SK-N-SH treated with all-trans-retinoic acid at 6 μM for 48 hours (cell line): ENCODE data around the gene ZNF525.

Experiments used
- ATAC-seq: fragments of 200-7000 bp; cut with Tn5 transposase; 3 replicates; pipeline ENCODE4 v1.9.1; 2020; ENCODE audit warnings: mild to moderate bottlenecking, moderate library complexity
- ARNTL ChIP-seq: fragments of 450-650 bp; formaldehyde crosslinking; IDR thresholded peaks from 2 replicates; pipeline ENCODE4 v1.5.0; 2020; ENCODE audit warnings: low read depth, mild to moderate bottlenecking, moderate library complexity, borderline replicate concordance
- BACH2 ChIP-seq: fragments of 250-450 bp; sonication (Bioruptor Pico); IDR thresholded peaks from 2 replicates; pipeline ENCODE4 v1.9.0; 2021; ENCODE audit warnings: mild to moderate bottlenecking, borderline replicate concordance
- CSDC2 ChIP-seq: fragments of 250-450 bp; sonication (Bioruptor Pico); IDR thresholded peaks from 2 replicates; pipeline ENCODE4 v1.5.0; 2020; ENCODE audit warnings: mild to moderate bottlenecking, moderate library complexity
- CSRNP3 ChIP-seq: fragments of 250-450 bp; sonication (Bioruptor Pico); IDR thresholded peaks from 2 replicates; pipeline ENCODE4 v1.5.1; 2021; ENCODE audit warnings: mild to moderate bottlenecking, moderate library complexity
- ESRRG ChIP-seq: fragments of 250-450 bp; sonication (Bioruptor Pico); IDR thresholded peaks from 2 replicates; pipeline ENCODE4 v1.6.1; 2021; ENCODE audit warnings: mild to moderate bottlenecking
- GLIS3 ChIP-seq: fragments of 250-450 bp; sonication (Bioruptor Pico); IDR thresholded peaks from 2 replicates; pipeline ENCODE4 v1.5.0; 2020; ENCODE audit warnings: mild to moderate bottlenecking, moderate library complexity
- ISL1 ChIP-seq: fragments of 250-450 bp; sonication (Bioruptor Pico); IDR thresholded peaks from 2 replicates; pipeline ENCODE4 v2.1.2; 2022; ENCODE audit warnings: mild to moderate bottlenecking, moderate library complexity
- OSR1 ChIP-seq: fragments of 250-450 bp; sonication (Bioruptor Pico); IDR thresholded peaks from 2 replicates; pipeline ENCODE4 v1.8.0; 2022; ENCODE audit warnings: moderate library complexity, mild to moderate bottlenecking, inconsistent platforms
- PPARA ChIP-seq: fragments of 250-450 bp; sonication (Bioruptor Pico); IDR thresholded peaks from 2 replicates; pipeline ENCODE4 v1.5.0; 2020; ENCODE audit warnings: mild to moderate bottlenecking, borderline replicate concordance
- SNAI2 ChIP-seq: fragments of 250-450 bp; sonication (Bioruptor Pico); IDR thresholded peaks from 2 replicates; pipeline ENCODE4 v1.5.0; 2020; ENCODE audit warnings: mild to moderate bottlenecking, moderate library complexity
- TCF4 ChIP-seq: fragments of 250-450 bp; sonication (Bioruptor Pico); IDR thresholded peaks from 2 replicates; pipeline ENCODE4 v1.8.0; 2021; ENCODE audit warnings: mild to moderate bottlenecking, moderate library complexity, borderline replicate concordance
- TOX ChIP-seq: fragments of 250-450 bp; sonication (Bioruptor Pico); IDR thresholded peaks from 2 replicates; pipeline ENCODE4 v1.8.0; 2021; ENCODE audit warnings: mild to moderate bottlenecking, moderate library complexity, borderline replicate concordance
- TSHZ2 ChIP-seq: fragments of 250-450 bp; sonication (Bioruptor Pico); IDR thresholded peaks from 2 replicates; pipeline ENCODE4 v1.5.0; 2020; ENCODE audit warnings: mild to moderate bottlenecking, moderate library complexity
- ZC3H10 ChIP-seq: fragments of 250-450 bp; sonication (Bioruptor Pico); IDR thresholded peaks from 2 replicates; pipeline ENCODE4 v1.5.1; 2021; ENCODE audit warnings: mild to moderate bottlenecking, moderate library complexity
- ZFP3 ChIP-seq: fragments of 250-450 bp; sonication (Bioruptor Pico); IDR thresholded peaks from 2 replicates; pipeline ENCODE4 v1.5.0; 2020; ENCODE audit warnings: mild to moderate bottlenecking, moderate library complexity
- ZFP30 ChIP-seq: fragments of 450-650 bp; formaldehyde crosslinking; IDR thresholded peaks from 2 replicates; pipeline ENCODE4 v1.5.0; 2022; ENCODE audit warnings: mild to moderate bottlenecking, moderate library complexity
- ZNF565 ChIP-seq: fragments of 450-650 bp; formaldehyde crosslinking; conservative IDR thresholded peaks from 2 replicates; pipeline ENCODE4 v1.5.0; 2020; ENCODE audit warnings: low read depth, mild to moderate bottlenecking, moderate library complexity
- ZNF70 ChIP-seq: fragments of 450-650 bp; formaldehyde crosslinking; IDR thresholded peaks from 2 replicates; pipeline ENCODE4 v1.5.0; 2020; ENCODE audit warnings: mild to moderate bottlenecking, moderate library complexity
- TF ChIP-seq, protein P1 (sequence below): fragments of 250-450 bp; sonication (Bioruptor Pico); IDR thresholded peaks from 2 replicates; pipeline ENCODE4 v1.8.0; 2020; ENCODE audit warnings: mild to moderate bottlenecking, moderate library complexity, borderline replicate concordance
- TF ChIP-seq, protein P2 (sequence below): fragments of 250-450 bp; sonication (Bioruptor Pico); IDR thresholded peaks from 2 replicates; pipeline ENCODE4 v1.5.1; 2020; ENCODE audit warnings: low read depth, mild to moderate bottlenecking, moderate library complexity
- TF ChIP-seq, protein P3 (sequence below): fragments of 250-450 bp; sonication (Bioruptor Pico); IDR thresholded peaks from 2 replicates; pipeline ENCODE4 v1.8.0; 2021; ENCODE audit warnings: low read depth, mild to moderate bottlenecking, moderate library complexity, borderline replicate concordance

Gene ZNF525

GRCh38 chr19:53388904-53389303 is 23.4 kb downstream of the ZNF525 start:
- TF ChIP-seq ZFP3 (CRISPR knock-in tag) (no peak), OSR1 (no peak), PPARA (CRISPR knock-in tag) (no peak), BACH2 (CRISPR knock-in tag) (no peak), ISL1 (CRISPR knock-in tag) (no peak), TOX (CRISPR knock-in tag) (no peak), TCF4 (CRISPR knock-in tag) (no peak), ARNTL (no peak)
- TF ChIP-seq, protein P1, sequence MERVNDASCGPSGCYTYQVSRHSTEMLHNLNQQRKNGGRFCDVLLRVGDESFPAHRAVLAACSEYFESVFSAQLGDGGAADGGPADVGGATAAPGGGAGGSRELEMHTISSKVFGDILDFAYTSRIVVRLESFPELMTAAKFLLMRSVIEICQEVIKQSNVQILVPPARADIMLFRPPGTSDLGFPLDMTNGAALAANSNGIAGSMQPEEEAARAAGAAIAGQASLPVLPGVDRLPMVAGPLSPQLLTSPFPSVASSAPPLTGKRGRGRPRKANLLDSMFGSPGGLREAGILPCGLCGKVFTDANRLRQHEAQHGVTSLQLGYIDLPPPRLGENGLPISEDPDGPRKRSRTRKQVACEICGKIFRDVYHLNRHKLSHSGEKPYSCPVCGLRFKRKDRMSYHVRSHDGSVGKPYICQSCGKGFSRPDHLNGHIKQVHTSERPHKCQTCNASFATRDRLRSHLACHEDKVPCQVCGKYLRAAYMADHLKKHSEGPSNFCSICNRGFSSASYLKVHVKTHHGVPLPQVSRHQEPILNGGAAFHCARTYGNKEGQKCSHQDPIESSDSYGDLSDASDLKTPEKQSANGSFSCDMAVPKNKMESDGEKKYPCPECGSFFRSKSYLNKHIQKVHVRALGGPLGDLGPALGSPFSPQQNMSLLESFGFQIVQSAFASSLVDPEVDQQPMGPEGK = no peak
- no peak for ATAC-seq

- ATAC-seq = no peak
- TF ChIP-seq ZNF565 (CRISPR knock-in tag) (no peak), TSHZ2 (CRISPR knock-in tag) (no peak), CSDC2 (CRISPR knock-in tag) (no peak), PPARA (CRISPR knock-in tag) (no peak), ZNF70 (no peak), ESRRG (CRISPR knock-in tag) (no peak), OSR1 (no peak), GLIS3 (CRISPR knock-in tag) (no peak), TCF4 (CRISPR knock-in tag) (no peak), ARNTL (no peak), BACH2 (CRISPR knock-in tag) (no peak), ISL1 (CRISPR knock-in tag) (no peak), ZFP30 (CRISPR knock-in tag) (no peak), ZC3H10 (CRISPR knock-in tag) (no peak), SNAI2 (CRISPR knock-in tag) (no peak)
- TF ChIP-seq, protein P2, sequence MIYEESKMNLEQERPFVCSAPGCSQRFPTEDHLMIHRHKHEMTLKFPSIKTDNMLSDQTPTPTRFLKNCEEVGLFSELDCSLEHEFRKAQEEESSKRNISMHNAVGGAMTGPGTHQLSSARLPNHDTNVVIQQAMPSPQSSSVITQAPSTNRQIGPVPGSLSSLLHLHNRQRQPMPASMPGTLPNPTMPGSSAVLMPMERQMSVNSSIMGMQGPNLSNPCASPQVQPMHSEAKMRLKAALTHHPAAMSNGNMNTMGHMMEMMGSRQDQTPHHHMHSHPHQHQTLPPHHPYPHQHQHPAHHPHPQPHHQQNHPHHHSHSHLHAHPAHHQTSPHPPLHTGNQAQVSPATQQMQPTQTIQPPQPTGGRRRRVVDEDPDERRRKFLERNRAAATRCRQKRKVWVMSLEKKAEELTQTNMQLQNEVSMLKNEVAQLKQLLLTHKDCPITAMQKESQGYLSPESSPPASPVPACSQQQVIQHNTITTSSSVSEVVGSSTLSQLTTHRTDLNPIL = no peak
- TF ChIP-seq, protein P3, sequence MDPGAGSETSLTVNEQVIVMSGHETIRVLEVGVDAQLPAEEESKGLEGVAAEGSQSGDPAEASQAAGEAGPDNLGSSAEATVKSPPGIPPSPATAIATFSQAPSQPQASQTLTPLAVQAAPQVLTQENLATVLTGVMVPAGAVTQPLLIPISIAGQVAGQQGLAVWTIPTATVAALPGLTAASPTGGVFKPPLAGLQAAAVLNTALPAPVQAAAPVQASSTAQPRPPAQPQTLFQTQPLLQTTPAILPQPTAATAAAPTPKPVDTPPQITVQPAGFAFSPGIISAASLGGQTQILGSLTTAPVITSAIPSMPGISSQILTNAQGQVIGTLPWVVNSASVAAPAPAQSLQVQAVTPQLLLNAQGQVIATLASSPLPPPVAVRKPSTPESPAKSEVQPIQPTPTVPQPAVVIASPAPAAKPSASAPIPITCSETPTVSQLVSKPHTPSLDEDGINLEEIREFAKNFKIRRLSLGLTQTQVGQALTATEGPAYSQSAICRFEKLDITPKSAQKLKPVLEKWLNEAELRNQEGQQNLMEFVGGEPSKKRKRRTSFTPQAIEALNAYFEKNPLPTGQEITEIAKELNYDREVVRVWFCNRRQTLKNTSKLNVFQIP (CRISPR knock-in tag) = no peak
These were observed 24.1 kb downstream of the ZNF525 start for GRCh38 chr19:53389571-53389970.

GRCh38 chr19:53389978-53390377 is 24.5 kb downstream of the ZNF525 start:
- TF ChIP-seq ESRRG (CRISPR knock-in tag) = no peak
- no peak for TF ChIP-seq TOX (CRISPR knock-in tag)
- no peak for TF ChIP-seq CSDC2 (CRISPR knock-in tag)
- no peak for TF ChIP-seq OSR1
- TF ChIP-seq TSHZ2 (CRISPR knock-in tag) = no peak
- TF ChIP-seq ZNF565 (CRISPR knock-in tag) = no peak
- TF ChIP-seq ISL1 (CRISPR knock-in tag) = no peak
- TF ChIP-seq ZC3H10 (CRISPR knock-in tag) = no peak
- no peak for TF ChIP-seq CSRNP3
- TF ChIP-seq, protein P3 (CRISPR knock-in tag) = no peak
- TF ChIP-seq ZNF70 = no peak
- TF ChIP-seq, protein P2 = no peak
- ATAC-seq = no peak
